ENCODE data around the gene ALPL.

- no peak for TF ChIP-seq POLR2A (IDR thresholded peaks at IDR 0.05; ENCODE audit: low read depth, low read length)
- no peak for TF ChIP-seq TAF1 (IDR thresholded peaks at IDR 0.05; ENCODE audit: low read depth, low read length)
Observed at GRCh38 chr1:21594501-21594900, 85.3 kb downstream of the ALPL start.
